ENCODE results near the gene MSL1.

The MSL1 gene

GRCh38 chr17:40075201-40075941 is 46.4 kb upstream of the MSL1 start:
- TF ChIP-seq ZFX (IDR thresholded peaks at IDR 0.05) (peak; percentile 26; the same call in 1 of the 2 replicates), CTCF (conservative IDR thresholded peaks at IDR 0.05) (peak; percentile 96)
- H3K27ac ChIP-seq: peak overlapping the region; percentile 75

- peak overlapping the region; percentile 75 for H3K27ac ChIP-seq
- no peak for TF ChIP-seq ZFX (IDR thresholded peaks at IDR 0.05)
- peak; percentile 62; the same call in 1 of the 2 replicates for TF ChIP-seq CTCF (conservative IDR thresholded peaks at IDR 0.05)
Measured at GRCh38 chr17:40075942-40076498, 45.8 kb upstream of the MSL1 start.

- TF ChIP-seq CTCF (conservative IDR thresholded peaks at IDR 0.05): no peak
- no peak for TF ChIP-seq ZFX (IDR thresholded peaks at IDR 0.05)
- H3K27ac ChIP-seq: peak overlapping the region; percentile 75; the same call in 1 of the 2 replicates
Measured at GRCh38 chr17:40076591-40076990, 45.2 kb upstream of the MSL1 start.

- H3K27ac ChIP-seq: no peak overlapping the region
- no peak for TF ChIP-seq CTCF (conservative IDR thresholded peaks at IDR 0.05)
- TF ChIP-seq ZFX (IDR thresholded peaks at IDR 0.05): no peak
Measured at GRCh38 chr17:40079545-40079944, 42.2 kb upstream of the MSL1 start.

- no peak for TF ChIP-seq ZFX (IDR thresholded peaks at IDR 0.05)
- TF ChIP-seq CTCF (conservative IDR thresholded peaks at IDR 0.05): no peak
- H3K27ac ChIP-seq: no peak overlapping the region
Measured at GRCh38 chr17:40084477-40084876, 37.3 kb upstream of the MSL1 start.

GRCh38 chr17:40086150-40087044 is 35.4 kb upstream of the MSL1 start:
- H3K27ac ChIP-seq: no peak overlapping the region
- TF ChIP-seq ZFX (IDR thresholded peaks at IDR 0.05): no peak
- peak; percentile 90 for TF ChIP-seq CTCF (conservative IDR thresholded peaks at IDR 0.05)
